ENCODE results near the gene ATP6AP2. TPM values are rescaled to one million over a fixed set of nuclear protein-coding genes. Genes with fewer than 3 reads are reported as not detected.

ATP6AP2 gene
- total and polyA plus RNA-seq, 9 of the 15 experiments (the other 6 are each of a cell fraction or from before 2014, with no cell fraction given), result 23.3 to 131 (median 41.9) TPM

DNA sequence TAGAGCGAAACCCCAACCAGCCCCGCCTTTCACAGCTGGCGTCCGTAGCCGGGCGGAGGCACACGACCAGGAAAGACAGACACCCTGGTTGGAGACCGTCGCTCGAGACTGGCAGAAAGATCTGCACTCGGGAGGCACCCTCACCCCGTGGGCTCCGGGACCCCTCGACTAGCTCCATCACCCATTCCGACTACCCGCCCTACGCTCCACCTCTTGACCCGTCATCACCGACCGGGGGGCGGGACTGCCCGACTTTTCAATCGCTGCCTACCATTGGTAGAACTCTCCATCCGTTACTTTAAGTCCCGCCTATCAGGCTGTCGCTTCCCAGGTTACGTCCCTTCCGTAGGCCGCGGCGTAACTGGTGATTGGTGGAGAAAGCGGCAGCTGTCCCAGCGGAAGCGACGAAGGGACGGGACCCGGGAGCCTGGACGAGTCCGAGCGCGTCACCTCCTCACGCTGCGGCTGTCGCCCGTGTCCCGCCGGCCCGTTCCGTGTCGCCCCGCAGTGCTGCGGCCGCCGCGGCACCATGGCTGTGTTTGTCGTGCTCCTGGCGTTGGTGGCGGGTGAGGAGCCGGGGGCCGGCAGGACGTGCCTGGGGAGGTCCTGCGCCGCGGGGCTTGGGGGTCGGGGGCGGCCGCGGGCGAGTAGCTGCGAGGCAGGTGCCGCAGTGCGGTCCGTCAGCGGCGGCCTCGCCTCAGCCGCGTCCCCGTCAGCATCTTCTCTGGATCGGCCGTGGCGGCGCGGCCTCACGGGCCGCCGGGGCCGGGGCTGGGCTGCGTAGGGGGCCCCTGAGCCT, at the start of gene ATP6AP2 (continued):
- TF ChIP-seq KDM4B (IDR thresholded peaks at IDR 0.05; ENCODE audit: borderline replicate concordance in 2 of 2, low read depth in 1 of 2) (no peak), FOXA1 (IDR thresholded peaks at IDR 0.05; ENCODE audit: borderline replicate concordance) (no peak), TFAM (CRISPR knock-in tag; conservative IDR thresholded peaks at IDR 0.05) (no peak), ZNF134 (CRISPR knock-in tag; conservative IDR thresholded peaks at IDR 0.05) (no peak), IRF1 (CRISPR knock-in tag; IDR thresholded peaks at IDR 0.05; ENCODE audit: borderline replicate concordance) (no peak), TCF7 (IDR thresholded peaks at IDR 0.05; ENCODE audit: borderline replicate concordance) (no peak), PCBP2 (IDR thresholded peaks at IDR 0.05; ENCODE audit: low read depth, low read length, poor library complexity, severe bottlenecking) (no peak), SMARCC2 (IDR thresholded peaks at IDR 0.05; ENCODE audit: low read depth) (no peak), RFX7 (CRISPR knock-in tag; IDR thresholded peaks at IDR 0.05) (no peak), TSHZ1 (CRISPR knock-in tag; IDR thresholded peaks at IDR 0.05) (no peak), ZNF311 (CRISPR knock-in tag; IDR thresholded peaks at IDR 0.05) (no peak), FOXK1 (CRISPR knock-in tag; IDR thresholded peaks at IDR 0.05; ENCODE audit: borderline replicate concordance) (no peak), ADNP (tag; IDR thresholded peaks at IDR 0.05) (no peak), TBL1XR1 (IDR thresholded peaks at IDR 0.05; ENCODE audit: low read length in 2 of 2) (peak in 1 of 2 experiments; percentile 14; a peak in 1 of 4 replicates)
- TF ChIP-seq, protein P1, sequence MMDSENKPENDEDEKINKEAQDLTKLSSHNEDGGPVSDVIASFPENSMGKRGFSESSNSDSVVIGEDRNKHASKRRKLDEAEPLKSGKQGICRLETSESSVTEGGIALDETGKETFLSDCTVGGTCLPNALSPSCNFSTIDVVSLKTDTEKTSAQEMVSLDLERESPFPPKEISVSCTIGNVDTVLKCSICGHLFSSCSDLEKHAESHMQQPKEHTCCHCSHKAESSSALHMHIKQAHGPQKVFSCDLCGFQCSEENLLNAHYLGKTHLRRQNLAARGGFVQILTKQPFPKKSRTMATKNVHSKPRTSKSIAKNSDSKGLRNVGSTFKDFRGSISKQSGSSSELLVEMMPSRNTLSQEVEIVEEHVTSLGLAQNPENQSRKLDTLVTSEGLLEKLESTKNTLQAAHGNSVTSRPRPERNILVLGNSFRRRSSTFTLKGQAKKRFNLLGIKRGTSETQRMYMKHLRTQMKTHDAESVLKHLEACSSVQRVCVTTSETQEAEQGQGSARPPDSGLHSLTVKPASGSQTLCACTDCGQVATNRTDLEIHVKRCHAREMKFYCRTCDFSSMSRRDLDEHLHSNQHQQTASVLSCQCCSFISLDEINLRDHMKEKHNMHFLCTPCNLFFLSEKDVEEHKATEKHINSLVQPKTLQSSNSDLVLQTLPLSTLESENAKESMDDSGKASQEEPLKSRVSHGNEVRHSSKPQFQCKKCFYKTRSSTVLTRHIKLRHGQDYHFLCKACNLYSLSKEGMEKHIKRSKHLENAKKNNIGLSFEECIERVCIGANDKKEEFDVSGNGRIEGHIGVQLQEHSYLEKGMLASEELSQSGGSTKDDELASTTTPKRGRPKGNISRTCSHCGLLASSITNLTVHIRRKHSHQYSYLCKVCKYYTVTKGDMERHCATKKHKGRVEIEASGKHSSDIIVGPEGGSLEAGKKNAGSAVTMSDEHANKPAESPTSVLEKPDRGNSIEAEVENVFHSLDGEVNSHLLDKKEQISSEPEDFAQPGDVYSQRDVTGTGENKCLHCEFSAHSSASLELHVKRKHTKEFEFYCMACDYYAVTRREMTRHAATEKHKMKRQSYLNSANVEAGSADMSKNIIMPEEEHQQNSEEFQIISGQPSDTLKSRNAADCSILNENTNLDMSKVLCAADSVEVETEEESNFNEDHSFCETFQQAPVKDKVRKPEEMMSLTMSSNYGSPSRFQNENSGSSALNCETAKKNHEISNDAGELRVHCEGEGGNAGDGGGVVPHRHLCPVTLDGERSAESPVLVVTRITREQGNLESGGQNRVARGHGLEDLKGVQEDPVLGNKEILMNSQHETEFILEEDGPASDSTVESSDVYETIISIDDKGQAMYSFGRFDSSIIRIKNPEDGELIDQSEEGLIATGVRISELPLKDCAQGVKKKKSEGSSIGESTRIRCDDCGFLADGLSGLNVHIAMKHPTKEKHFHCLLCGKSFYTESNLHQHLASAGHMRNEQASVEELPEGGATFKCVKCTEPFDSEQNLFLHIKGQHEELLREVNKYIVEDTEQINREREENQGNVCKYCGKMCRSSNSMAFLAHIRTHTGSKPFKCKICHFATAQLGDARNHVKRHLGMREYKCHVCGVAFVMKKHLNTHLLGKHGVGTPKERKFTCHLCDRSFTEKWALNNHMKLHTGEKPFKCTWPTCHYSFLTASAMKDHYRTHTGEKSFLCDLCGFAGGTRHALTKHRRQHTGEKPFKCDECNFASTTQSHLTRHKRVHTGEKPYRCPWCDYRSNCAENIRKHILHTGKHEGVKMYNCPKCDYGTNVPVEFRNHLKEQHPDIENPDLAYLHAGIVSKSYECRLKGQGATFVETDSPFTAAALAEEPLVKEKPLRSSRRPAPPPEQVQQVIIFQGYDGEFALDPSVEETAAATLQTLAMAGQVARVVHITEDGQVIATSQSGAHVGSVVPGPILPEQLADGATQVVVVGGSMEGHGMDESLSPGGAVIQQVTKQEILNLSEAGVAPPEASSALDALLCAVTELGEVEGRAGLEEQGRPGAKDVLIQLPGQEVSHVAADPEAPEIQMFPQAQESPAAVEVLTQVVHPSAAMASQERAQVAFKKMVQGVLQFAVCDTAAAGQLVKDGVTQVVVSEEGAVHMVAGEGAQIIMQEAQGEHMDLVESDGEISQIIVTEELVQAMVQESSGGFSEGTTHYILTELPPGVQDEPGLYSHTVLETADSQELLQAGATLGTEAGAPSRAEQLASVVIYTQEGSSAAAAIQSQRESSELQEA (IDR thresholded peaks at IDR 0.05; ENCODE audit: low read depth), result no peak
